AG04449 (cell line): ENCODE results near the gene CENPQ.

Experiments
- CTCF ChIA-PET: fragments of 350-600 bp; formaldehyde crosslinking; extraction: SDS; loops from one replicate; lab custom pipeline; 2021; ENCODE audit warnings: antibody characterized with exemption; lab: Yijun Ruan, JAX
- POLR2A ChIA-PET: fragments of 400-600, 350-600 bp; formaldehyde crosslinking; extraction: SDS; loops from one replicate; lab custom pipeline; 2020; ENCODE audit warnings: antibody characterized with exemption, inconsistent platforms; lab: Yijun Ruan, JAX
- DNase-seq: peaks from one replicate; pipeline ENCODE4 v3.0.0-alpha.2; 2010; ENCODE audit warnings: low read depth, low spot score
- H3K4me3 ChIP-seq: 2 replicates; pipeline ENCODE4 v1.5.1; 2011; ENCODE audit warnings: low read depth, mild to moderate bottlenecking, control low read depth, low read length
- CTCF ChIP-seq: IDR thresholded peaks from one replicate; pipeline ENCODE4 v1.5.1; 2011; ENCODE audit warnings: mild to moderate bottlenecking, moderate library complexity, low read length, control low read depth, inconsistent platforms; ENCODE audit not compliant: insufficient read depth; ENCODE audit errors: missing control alignments

CENPQ gene

GRCh38 chr6:49497304-49497703 is 34.1 kb downstream of the CENPQ start:
- TF ChIP-seq CTCF, result no peak
- no peak overlapping the region for H3K4me3 ChIP-seq
- ChIA-PET POLR2A (no interaction called here), CTCF (no interaction called here)
- no peak for DNase-seq

GRCh38 chr6:49499126-49499525 is 36.0 kb downstream of the CENPQ start:
- DNase-seq, result no peak
- ChIA-PET POLR2A (no interaction called here), CTCF (no interaction called here)
- TF ChIP-seq CTCF, result no peak
- H3K4me3 ChIP-seq, result no peak overlapping the region

GRCh38 chr6:49499623-49500022 is 36.5 kb downstream of the CENPQ start, which contains the start of gene GLYATL3:
Gene GLYATL3 (plus strand): TSS chr6:49499923. CDS start chr6:49511991, 12,068 bp downstream.
- H3K4me3 ChIP-seq, result no peak within 1 kb of the TSS
- DNase-seq, result no peak
- ChIA-PET POLR2A (no interaction called here), CTCF (no interaction called here)
- TF ChIP-seq CTCF, result no peak

- ChIA-PET POLR2A (no interaction called here), CTCF (no interaction called here)
- TF ChIP-seq CTCF, result no peak
- H3K4me3 ChIP-seq, result no peak overlapping the region
- no peak for DNase-seq
Measured at GRCh38 chr6:49504666-49505065, 41.5 kb downstream of the CENPQ start.

GRCh38 chr6:49506569-49507111 is 43.5 kb downstream of the CENPQ start:
- ChIA-PET POLR2A (no interaction called here), CTCF (no interaction called here)
- DNase-seq, result no peak
- TF ChIP-seq CTCF, result no peak
- H3K4me3 ChIP-seq, result no peak overlapping the region

GRCh38 chr6:49509342-49509741 is 46.2 kb downstream of the CENPQ start:
- POLR2A ChIA-PET, result no interaction called here
- no peak overlapping the region for H3K4me3 ChIP-seq
- DNase-seq, result no peak
- CTCF ChIA-PET, result no interaction called here
- no peak for TF ChIP-seq CTCF
